Measurements from ENCODE around the gene SAMD11. TPM values are rescaled to one million over a fixed set of nuclear protein-coding genes. Genes with fewer than 3 reads are reported as not detected.

The SAMD11 gene
- total and polyA plus RNA-seq, 2 of the 13 experiments (the other 11 are each of a cell fraction or from before 2014, with no cell fraction given), result 0.11 TPM; not detected in 1

GRCh38 chr1:970242-970972 lies 46.7 kb downstream of the SAMD11 start:
- no peaks in the 10 kb centered on the region for H3K36me3 ChIP-seq (replicated peaks in 1 of 2; ENCODE audit: control insufficient read depth in 1 of 2, insufficient read depth in 2 of 2, low read length in 2 of 2)
- no peak overlapping the region for H3K4me3 ChIP-seq (replicated peaks in 1 of 3; ENCODE audit: insufficient read depth in 1 of 3, low read depth in 2 of 3, low read length in 3 of 3)
- no peak overlapping the region for H3K27ac ChIP-seq (ENCODE audit: extremely low read length, insufficient read depth, low read length)
- no peaks in the 10 kb centered on the region; a peak in 1 of 5 replicates for H3K27me3 ChIP-seq (ENCODE audit: control insufficient read depth in 1 of 2, insufficient read depth in 2 of 2, low read length in 2 of 2)
- H2AFZ ChIP-seq (ENCODE audit: low read length), result no peak overlapping the region
- CTCF ChIA-PET (ENCODE audit: low intra/inter-chr PET ratio, low total read pairs), result no interaction called here
- DNase-seq (ENCODE audit: low spot score) (no peak), FAIRE-seq (no peak), ATAC-seq (no peak)
- no peak overlapping the region for H3K9ac ChIP-seq (ENCODE audit: insufficient read depth, low read depth, low read length)
- in situ Hi-C loops (cut with HindIII; ENCODE audit: extremely low pct_ligation_motif_present, low pct_unique_long_range_greater_than_20kb) (no loop called here), intact Hi-C loops (cut with micrococcal nuclease; ENCODE audit: unreplicated experiment) (no loop called here)
- TF ChIP-seq KDM3A (CRISPR knock-in tag; IDR thresholded peaks at IDR 0.05; ENCODE audit: low read depth) (no peak), XBP1 (CRISPR knock-in tag; IDR thresholded peaks at IDR 0.05) (no peak), SIX1 (CRISPR knock-in tag; IDR thresholded peaks at IDR 0.05; ENCODE audit: borderline replicate concordance) (no peak), TOE1 (CRISPR knock-in tag; IDR thresholded peaks at IDR 0.05) (no peak), HDAC1 (CRISPR knock-in tag; IDR thresholded peaks at IDR 0.05) (no peak), TRIM24 (CRISPR knock-in tag; IDR thresholded peaks at IDR 0.05) (no peak)
- no peak overlapping the region for H3K4me2 ChIP-seq (ENCODE audit: low read depth, low read length)
- H3K9me3 ChIP-seq (ENCODE audit: low read length), result no peaks in the 10 kb centered on the region
- H4K20me1 ChIP-seq (ENCODE audit: insufficient read depth, low read length), result no peaks in the 10 kb centered on the region
- POLR2A ChIA-PET, result no interaction called here
- WGBS (ENCODE audit: low lambda C conversion rate), result 91% methylated on average over 14 of the region's 33 CpGs
- no TSS peak for BruUV-seq (replicated peaks)
- H3K4me1 ChIP-seq (ENCODE audit: insufficient read depth, low read length), result peaks cover 24% of the 10 kb centered on the region
- H3K79me2 ChIP-seq (ENCODE audit: insufficient read depth, low read length), result no peaks in the 10 kb centered on the region

- no peak for FAIRE-seq
- no peak overlapping the region for H3K4me3 ChIP-seq (replicated peaks in 1 of 3; ENCODE audit: insufficient read depth in 1 of 3, low read depth in 2 of 3, low read length in 3 of 3)
- no peak overlapping the region for H3K4me2 ChIP-seq (ENCODE audit: low read depth, low read length)
- no peaks in the 10 kb centered on the region; a peak in 1 of 5 replicates for H3K27me3 ChIP-seq (ENCODE audit: control insufficient read depth in 1 of 2, insufficient read depth in 2 of 2, low read length in 2 of 2)
- H3K9ac ChIP-seq (ENCODE audit: insufficient read depth, low read depth, low read length), result no peak overlapping the region
- H4K20me1 ChIP-seq (ENCODE audit: insufficient read depth, low read length), result no peaks in the 10 kb centered on the region
- TF ChIP-seq KDM6A (CRISPR knock-in tag; IDR thresholded peaks at IDR 0.05; ENCODE audit: low read depth) (no peak), POLR2A (IDR thresholded peaks at IDR 0.05; ENCODE audit: insufficient read depth in 1 of 2, low read depth in 2 of 2, low read length in 2 of 2) (peak in 1 of 2 experiments; percentile 14; a peak in 1 of 4 replicates)
- no peak overlapping the region for H3K27ac ChIP-seq (ENCODE audit: extremely low read length, insufficient read depth, low read length)
- H3K9me3 ChIP-seq (ENCODE audit: low read length), result no peaks in the 10 kb centered on the region
- BruUV-seq (replicated peaks), result no TSS peak
- no peak for ATAC-seq
- no peaks in the 10 kb centered on the region for H3K79me2 ChIP-seq (ENCODE audit: insufficient read depth, low read length)
- no peak for DNase-seq (ENCODE audit: low spot score)
- WGBS (ENCODE audit: low lambda C conversion rate), result 94% methylated on average over 18 of the region's 42 CpGs
- H2AFZ ChIP-seq (ENCODE audit: low read length), result no peak overlapping the region
- no peaks in the 10 kb centered on the region for H3K36me3 ChIP-seq (replicated peaks in 1 of 2; ENCODE audit: control insufficient read depth in 1 of 2, insufficient read depth in 2 of 2, low read length in 2 of 2)
- ChIA-PET CTCF (ENCODE audit: low intra/inter-chr PET ratio, low total read pairs) (no interaction called here), POLR2A (no interaction called here)
- H3K4me1 ChIP-seq (ENCODE audit: insufficient read depth, low read length), result peaks cover 24% of the 10 kb centered on the region
- in situ Hi-C loops (cut with HindIII; ENCODE audit: extremely low pct_ligation_motif_present, low pct_unique_long_range_greater_than_20kb), result no loop called here
- intact Hi-C loops (cut with micrococcal nuclease; ENCODE audit: unreplicated experiment), result no loop called here
These were observed 47.4 kb downstream of the SAMD11 start for GRCh38 chr1:970973-971730.

All from HepG2 (cell line).